ENCODE data around the gene SHROOM3. TPM values are rescaled to one million over a fixed set of nuclear protein-coding genes. Genes with fewer than 3 reads are reported as not detected.

Gene SHROOM3
- 3.3 and 3.9 TPM in 2 replicates for total RNA-seq

DNA sequence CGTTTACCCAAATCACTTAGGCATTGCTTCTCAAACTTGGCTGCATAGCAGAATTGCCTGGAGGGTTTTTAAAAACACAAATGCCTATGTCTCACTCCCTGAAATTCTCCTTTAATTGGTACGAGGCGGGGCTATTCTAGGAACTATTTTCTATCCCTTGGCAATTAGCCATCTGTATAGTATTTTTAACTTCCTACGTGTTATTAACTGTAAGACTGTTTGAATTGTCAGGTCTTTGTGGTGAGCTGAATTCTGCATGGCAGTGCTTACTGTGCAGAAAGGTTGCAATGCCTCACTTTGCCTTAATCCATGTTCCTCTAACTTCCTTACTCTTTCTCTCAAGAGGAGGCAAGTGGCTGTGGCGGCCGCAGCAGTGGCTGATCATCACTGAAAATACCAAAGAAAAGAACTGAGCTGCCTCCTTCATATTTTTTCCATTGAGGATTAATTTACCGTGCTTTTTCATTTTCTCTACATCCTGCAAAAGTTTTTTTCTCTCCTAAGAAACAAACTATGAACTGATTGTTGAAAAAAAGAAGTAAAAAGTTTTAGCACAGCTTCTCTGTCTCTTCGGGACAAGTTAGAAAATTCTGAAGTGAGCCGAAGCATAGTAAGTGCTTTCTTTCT, at the start of gene SHROOM3:
Gene SHROOM3, plus strand, starts transcription at position 329 of the 627 bp plus-strand sequence. CDS start 824 bp downstream, outside the sequence.

DNA sequence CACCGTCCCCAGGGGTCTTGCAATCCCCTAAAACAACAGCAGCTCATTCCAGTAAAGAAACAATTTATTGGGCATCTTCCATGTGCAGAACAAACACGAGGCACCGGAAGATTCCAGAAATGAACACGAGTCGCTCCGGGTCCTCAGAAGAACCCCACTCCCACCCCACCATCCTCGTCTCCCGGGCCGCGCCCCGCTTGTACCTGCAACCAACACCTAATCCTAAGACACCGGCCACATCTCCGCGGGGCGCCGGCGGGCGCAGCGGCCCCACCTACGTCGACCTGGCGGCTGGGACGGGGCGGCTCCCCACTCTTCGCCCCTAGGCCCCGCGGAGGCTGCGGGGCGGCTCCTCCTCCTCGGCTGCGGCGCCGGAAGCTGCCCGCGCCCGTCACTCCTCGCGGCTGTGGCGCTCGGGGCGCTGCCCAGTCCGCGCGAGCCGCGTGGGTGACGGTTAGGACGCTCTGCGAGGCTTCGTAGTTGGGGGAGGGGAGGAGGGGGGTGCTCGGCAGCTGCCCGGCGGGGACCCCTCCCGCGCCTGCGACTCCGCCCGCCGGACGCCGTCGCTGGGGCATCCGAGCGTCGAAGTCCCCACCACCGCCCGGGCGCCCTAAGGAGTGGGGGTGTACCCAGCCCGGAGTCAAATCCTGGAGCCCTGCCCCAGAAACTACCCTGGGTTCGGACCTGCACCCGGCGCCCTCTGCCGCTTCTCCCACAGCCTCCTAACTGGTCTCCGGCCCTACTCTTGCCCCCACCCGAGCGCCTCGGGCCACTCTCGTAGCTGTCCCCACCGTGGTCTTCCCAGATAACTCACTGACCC, 14.1 kb upstream of the SHROOM3 start, which contains the start of gene CCDC158:
Gene CCDC158, minus strand, starts transcription at position 380 of the 820 bp plus-strand sequence. CDS start 17,934 bp downstream, outside the sequence.

Other genes with a start within 250 kb of the SHROOM3 start
- gene SCARB2, start 221.4 kb upstream of the SHROOM3 start, total RNA-seq, result 144 and 264 TPM in 2 replicates
- gene FAM47E, start 183.5 kb upstream of the SHROOM3 start, total RNA-seq, result under 0.01 and 0.19 TPM in 2 replicates
- 8.8 and 14.4 TPM in 2 replicates for gene STBD1, start 128.5 kb upstream of the SHROOM3 start, total RNA-seq
- 0.19 and 1.1 TPM in 2 replicates for gene CCDC158, start 14.1 kb upstream of the SHROOM3 start, total RNA-seq

Measured in regular cardiac myocyte (primary cell).